Measurements from ENCODE around the gene UPF2.
A peak's percentile ranks its signal among the peaks of the same experiment; 100 is the strongest.
"Not testable (repeated sequence)": the region's sequence is repeated elsewhere in the genome, so short reads cannot be mapped to it uniquely, and the experiment has no call there.

Gene UPF2

GRCh38 chr10:12042409-12042796, 206 bp downstream of the UPF2 start:
- in situ Hi-C loops (cut with MboI; ENCODE audit: low pct_unique_long_range_greater_than_20kb, low sequenced_read_pairs), result no loop called here
- no peak for DNase-seq

GRCh38 chr10:12041766-12042408, 722 bp downstream of the UPF2 start:
- in situ Hi-C loops (cut with MboI; ENCODE audit: low pct_unique_long_range_greater_than_20kb, low sequenced_read_pairs), result no loop called here
- DNase-seq, result peak; percentile 41

GRCh38 chr10:12036073-12036655, 6.4 kb downstream of the UPF2 start:
- no peak for DNase-seq
- in situ Hi-C loops (cut with MboI; ENCODE audit: low pct_unique_long_range_greater_than_20kb, low sequenced_read_pairs), result no loop called here

GRCh38 chr10:12031404-12031803, 11.2 kb downstream of the UPF2 start:
- no peak for DNase-seq
- in situ Hi-C loops (cut with MboI; ENCODE audit: low pct_unique_long_range_greater_than_20kb, low sequenced_read_pairs), result no loop called here

GRCh38 chr10:12027539-12027938, 15.1 kb downstream of the UPF2 start:
- in situ Hi-C loops (cut with MboI; ENCODE audit: low pct_unique_long_range_greater_than_20kb, low sequenced_read_pairs), result no loop called here

GRCh38 chr10:12025591-12025990, 17.0 kb downstream of the UPF2 start:
- in situ Hi-C loops (cut with MboI; ENCODE audit: low pct_unique_long_range_greater_than_20kb, low sequenced_read_pairs), result no loop called here
- no peak for DNase-seq

More at GRCh38 chr10:12027539-12027938, 15.1 kb downstream of the UPF2 start:
- no peak for DNase-seq

GRCh38 chr10:12022580-12023257, 19.9 kb downstream of the UPF2 start:
- in situ Hi-C loops (cut with MboI; ENCODE audit: low pct_unique_long_range_greater_than_20kb, low sequenced_read_pairs), result no loop called here
- no peak for DNase-seq

GRCh38 chr10:12020574-12020973, 22.0 kb downstream of the UPF2 start:
- in situ Hi-C loops (cut with MboI; ENCODE audit: low pct_unique_long_range_greater_than_20kb, low sequenced_read_pairs), result no loop called here
- peak; percentile 15 for DNase-seq

- DNase-seq, result no peak
- in situ Hi-C loops (cut with MboI; ENCODE audit: low pct_unique_long_range_greater_than_20kb, low sequenced_read_pairs), result no loop called here
Observed at GRCh38 chr10:12019283-12019971, 23.2 kb downstream of the UPF2 start.

GRCh38 chr10:12018438-12019282, 23.9 kb downstream of the UPF2 start:
- in situ Hi-C loops (cut with MboI; ENCODE audit: low pct_unique_long_range_greater_than_20kb, low sequenced_read_pairs), result no loop called here
- DNase-seq, result no peak

- in situ Hi-C loops (cut with MboI; ENCODE audit: low pct_unique_long_range_greater_than_20kb, low sequenced_read_pairs), result no loop called here
Observed at GRCh38 chr10:12013926-12014325, 28.7 kb downstream of the UPF2 start.

GRCh38 chr10:12013391-12013790, 29.2 kb downstream of the UPF2 start:
- in situ Hi-C loops (cut with MboI; ENCODE audit: low pct_unique_long_range_greater_than_20kb, low sequenced_read_pairs), result not testable (repeated sequence)

More at GRCh38 chr10:12013926-12014325, 28.7 kb downstream of the UPF2 start:
- no peak for DNase-seq

GRCh38 chr10:12010353-12010752, 32.3 kb downstream of the UPF2 start:
- in situ Hi-C loops (cut with MboI; ENCODE audit: low pct_unique_long_range_greater_than_20kb, low sequenced_read_pairs), result no loop called here
- DNase-seq, result no peak

More at GRCh38 chr10:12013391-12013790, 29.2 kb downstream of the UPF2 start:
- not testable (repeated sequence) for DNase-seq

GRCh38 chr10:12008842-12009241, 33.8 kb downstream of the UPF2 start:
- DNase-seq; in situ Hi-C loops (cut with MboI; ENCODE audit: low pct_unique_long_range_greater_than_20kb, low sequenced_read_pairs): not testable (repeated sequence)

GRCh38 chr10:12006671-12007070, 35.9 kb downstream of the UPF2 start:
- in situ Hi-C loops (cut with MboI; ENCODE audit: low pct_unique_long_range_greater_than_20kb, low sequenced_read_pairs), result no loop called here
- no peak for DNase-seq

- DNase-seq, result peak; percentile 80
- in situ Hi-C loops (cut with MboI; ENCODE audit: low pct_unique_long_range_greater_than_20kb, low sequenced_read_pairs), result no loop called here
Observed at GRCh38 chr10:11993834-11994468, 48.7 kb downstream of the UPF2 start.

- in situ Hi-C loops (cut with MboI; ENCODE audit: low pct_unique_long_range_greater_than_20kb, low sequenced_read_pairs), result no loop called here
- DNase-seq, result no peak
Observed at GRCh38 chr10:11988924-11989323, 53.7 kb downstream of the UPF2 start.

GRCh38 chr10:11986593-11987216, 55.9 kb downstream of the UPF2 start:
- in situ Hi-C loops (cut with MboI; ENCODE audit: low pct_unique_long_range_greater_than_20kb, low sequenced_read_pairs), result no loop called here
- peak; percentile 87 for DNase-seq

All from KBM-7 (cell line).